WTC11 (cell line): Measurements from ENCODE around the gene AK6. TPM values are rescaled to one million over a fixed set of nuclear protein-coding genes. Genes with fewer than 3 reads are reported as not detected.

ENCODE experiments used
- ATAC-seq: fragments of 200-7000 bp; cut with Tn5 transposase; 2 replicates; pipeline ENCODE4 v1.10.0; 2021; ENCODE audit warnings: mild to moderate bottlenecking, moderate library complexity
- CTCF ChIA-PET: fragments of 300-600 bp; sonication (Branson Sonifier 250); formaldehyde crosslinking; loops from one replicate; lab custom pipeline; 2021; ENCODE audit warnings: antibody characterized with exemption; lab: Charles Lee
- POLR2A ChIA-PET: fragments of 350-600 bp; sonication (Branson Sonifier 250); formaldehyde crosslinking; loops from one replicate; lab custom pipeline; 2021; ENCODE audit warnings: antibody characterized with exemption; lab: Charles Lee
- DNase-seq: peaks from one replicate; pipeline ENCODE4 v3.0.0; 2021; ENCODE audit warnings: low spot score
- H3K27ac Mint-ChIP-seq: 2 replicates; pipeline ENCODE4 v1.8.0; 2021; ENCODE audit warnings: mixed read lengths
- H3K27me3 Mint-ChIP-seq: 2 replicates; pipeline ENCODE4 v1.8.0; 2021; ENCODE audit warnings: low read depth, mild to moderate bottlenecking, moderate library complexity, mixed read lengths
- H3K36me3 Mint-ChIP-seq: 2 replicates; pipeline ENCODE4 v1.8.0; 2021; ENCODE audit warnings: mixed read lengths
- H3K4me1 Mint-ChIP-seq: 2 replicates; pipeline ENCODE4 v1.8.0; 2022; ENCODE audit warnings: mixed read lengths
- H3K4me3 Mint-ChIP-seq: 2 replicates; pipeline ENCODE4 v1.8.0; 2021; ENCODE audit warnings: mild to moderate bottlenecking, moderate library complexity, mixed read lengths
- H3K9me3 Mint-ChIP-seq: 2 replicates; pipeline ENCODE4 v1.8.0; 2021; ENCODE audit warnings: mixed read lengths
- CBFB ChIP-seq: sonication (generic); formaldehyde crosslinking; IDR thresholded peaks from 2 replicates; pipeline ENCODE4 v1.8.1; 2022; ENCODE audit warnings: mild to moderate bottlenecking, low read depth, missing genetic modification reagents
- FOXK1 ChIP-seq: sonication (generic); formaldehyde crosslinking; IDR thresholded peaks from 2 replicates; pipeline ENCODE4 v1.8.0; 2022; ENCODE audit warnings: mild to moderate bottlenecking, moderate library complexity, missing genetic modification reagents
- JUN ChIP-seq: sonication (generic); formaldehyde crosslinking; IDR thresholded peaks from 2 replicates; pipeline ENCODE4 v1.8.0; 2023; ENCODE audit warnings: mild to moderate bottlenecking, missing genetic modification reagents
- NR1H2 ChIP-seq: sonication (generic); formaldehyde crosslinking; IDR thresholded peaks from 2 replicates; pipeline ENCODE4 v1.9.0; 2021; ENCODE audit warnings: mild to moderate bottlenecking, moderate library complexity, missing genetic modification reagents
- PRRX2 ChIP-seq: fragments of 250-450 bp; sonication (Bioruptor Pico); IDR thresholded peaks from 2 replicates; pipeline ENCODE4 v1.8.0; 2021; ENCODE audit warnings: mild to moderate bottlenecking
- RORB ChIP-seq: fragments of 250-450 bp; sonication (Bioruptor Pico); IDR thresholded peaks from 2 replicates; pipeline ENCODE4 v1.9.0; 2021; ENCODE audit warnings: mild to moderate bottlenecking
- SP1 ChIP-seq: sonication (generic); formaldehyde crosslinking; conservative IDR thresholded peaks from 2 replicates; pipeline ENCODE4 v1.8.1; 2022; ENCODE audit warnings: missing genetic modification reagents
- total RNA-seq: library from RNA; stranded (reverse); gene quantifications from 3 replicates; pipeline ENCODE4 v1.2.3, GENCODE V29; 2021
- TF ChIP-seq, protein P1 (sequence below): sonication (generic); formaldehyde crosslinking; IDR thresholded peaks from 2 replicates; pipeline ENCODE4 v1.8.1; 2023; ENCODE audit warnings: mild to moderate bottlenecking, missing genetic modification reagents
- TF ChIP-seq, protein P2 (sequence below): sonication (generic); formaldehyde crosslinking; IDR thresholded peaks from 2 replicates; pipeline ENCODE4 v1.8.1; 2022; ENCODE audit warnings: mild to moderate bottlenecking, missing genetic modification reagents, moderate library complexity, borderline replicate concordance
- TF ChIP-seq, protein P3 (sequence below): fragments of 250-450 bp; sonication (Bioruptor Pico); IDR thresholded peaks from 2 replicates; pipeline ENCODE4 v1.9.0; 2021; ENCODE audit warnings: mild to moderate bottlenecking
- TF ChIP-seq, protein P4 (sequence below): sonication (generic); formaldehyde crosslinking; IDR thresholded peaks from 2 replicates; pipeline ENCODE4 v1.8.1; 2022; ENCODE audit warnings: low read depth, missing genetic modification reagents, borderline replicate concordance
- TF ChIP-seq, protein P5 (sequence below): sonication (generic); formaldehyde crosslinking; IDR thresholded peaks from 2 replicates; pipeline ENCODE4 v1.8.0; 2023; ENCODE audit warnings: missing genetic modification reagents
- TF ChIP-seq, protein P6 (sequence below): sonication (generic); formaldehyde crosslinking; IDR thresholded peaks from 2 replicates; pipeline ENCODE4 v1.8.0; 2023; ENCODE audit warnings: mild to moderate bottlenecking, missing genetic modification reagents
- TF ChIP-seq, protein P7 (sequence below): sonication (generic); formaldehyde crosslinking; IDR thresholded peaks from 2 replicates; pipeline ENCODE4 v1.8.0; 2022; ENCODE audit warnings: missing genetic modification reagents
- TF ChIP-seq, protein P8 (sequence below): fragments of 200-600 bp; IDR thresholded peaks from 2 replicates; pipeline ENCODE4 v1.8.0; 2022; ENCODE audit warnings: antibody characterized with exemption

AK6 gene
- total RNA-seq, 1 experiment from 2014 or later, result 43.1 TPM

DNA sequence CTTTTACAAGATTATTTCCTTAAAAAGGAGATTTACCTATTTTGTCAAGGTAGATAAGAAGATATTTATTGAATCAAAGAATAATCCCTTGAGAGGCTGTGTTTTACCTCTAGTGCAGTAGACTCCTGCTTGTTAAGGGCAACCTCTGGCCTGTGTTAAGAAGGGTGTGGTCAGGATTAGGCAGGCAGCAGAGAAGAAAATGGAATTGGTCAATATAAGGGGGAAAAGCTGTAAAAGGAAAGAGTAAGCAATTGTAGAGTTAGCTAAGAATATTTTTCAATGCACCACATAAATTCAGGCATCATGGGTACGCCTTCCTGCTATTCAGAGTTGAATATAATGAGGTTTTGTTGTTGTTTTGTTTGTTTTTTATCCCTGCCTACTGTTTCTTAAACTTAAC lies 43.0 kb downstream of the AK6 start (continued):
- TF ChIP-seq, protein P1, sequence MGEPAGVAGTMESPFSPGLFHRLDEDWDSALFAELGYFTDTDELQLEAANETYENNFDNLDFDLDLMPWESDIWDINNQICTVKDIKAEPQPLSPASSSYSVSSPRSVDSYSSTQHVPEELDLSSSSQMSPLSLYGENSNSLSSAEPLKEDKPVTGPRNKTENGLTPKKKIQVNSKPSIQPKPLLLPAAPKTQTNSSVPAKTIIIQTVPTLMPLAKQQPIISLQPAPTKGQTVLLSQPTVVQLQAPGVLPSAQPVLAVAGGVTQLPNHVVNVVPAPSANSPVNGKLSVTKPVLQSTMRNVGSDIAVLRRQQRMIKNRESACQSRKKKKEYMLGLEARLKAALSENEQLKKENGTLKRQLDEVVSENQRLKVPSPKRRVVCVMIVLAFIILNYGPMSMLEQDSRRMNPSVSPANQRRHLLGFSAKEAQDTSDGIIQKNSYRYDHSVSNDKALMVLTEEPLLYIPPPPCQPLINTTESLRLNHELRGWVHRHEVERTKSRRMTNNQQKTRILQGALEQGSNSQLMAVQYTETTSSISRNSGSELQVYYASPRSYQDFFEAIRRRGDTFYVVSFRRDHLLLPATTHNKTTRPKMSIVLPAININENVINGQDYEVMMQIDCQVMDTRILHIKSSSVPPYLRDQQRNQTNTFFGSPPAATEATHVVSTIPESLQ (CRISPR knock-in tag), result no peak
- TF ChIP-seq, protein P2, sequence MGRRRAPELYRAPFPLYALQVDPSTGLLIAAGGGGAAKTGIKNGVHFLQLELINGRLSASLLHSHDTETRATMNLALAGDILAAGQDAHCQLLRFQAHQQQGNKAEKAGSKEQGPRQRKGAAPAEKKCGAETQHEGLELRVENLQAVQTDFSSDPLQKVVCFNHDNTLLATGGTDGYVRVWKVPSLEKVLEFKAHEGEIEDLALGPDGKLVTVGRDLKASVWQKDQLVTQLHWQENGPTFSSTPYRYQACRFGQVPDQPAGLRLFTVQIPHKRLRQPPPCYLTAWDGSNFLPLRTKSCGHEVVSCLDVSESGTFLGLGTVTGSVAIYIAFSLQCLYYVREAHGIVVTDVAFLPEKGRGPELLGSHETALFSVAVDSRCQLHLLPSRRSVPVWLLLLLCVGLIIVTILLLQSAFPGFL (CRISPR knock-in tag), result no peak
- TF ChIP-seq, protein P3, sequence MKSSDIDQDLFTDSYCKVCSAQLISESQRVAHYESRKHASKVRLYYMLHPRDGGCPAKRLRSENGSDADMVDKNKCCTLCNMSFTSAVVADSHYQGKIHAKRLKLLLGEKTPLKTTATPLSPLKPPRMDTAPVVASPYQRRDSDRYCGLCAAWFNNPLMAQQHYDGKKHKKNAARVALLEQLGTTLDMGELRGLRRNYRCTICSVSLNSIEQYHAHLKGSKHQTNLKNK (CRISPR knock-in tag), result no peak
- TF ChIP-seq, protein P4, sequence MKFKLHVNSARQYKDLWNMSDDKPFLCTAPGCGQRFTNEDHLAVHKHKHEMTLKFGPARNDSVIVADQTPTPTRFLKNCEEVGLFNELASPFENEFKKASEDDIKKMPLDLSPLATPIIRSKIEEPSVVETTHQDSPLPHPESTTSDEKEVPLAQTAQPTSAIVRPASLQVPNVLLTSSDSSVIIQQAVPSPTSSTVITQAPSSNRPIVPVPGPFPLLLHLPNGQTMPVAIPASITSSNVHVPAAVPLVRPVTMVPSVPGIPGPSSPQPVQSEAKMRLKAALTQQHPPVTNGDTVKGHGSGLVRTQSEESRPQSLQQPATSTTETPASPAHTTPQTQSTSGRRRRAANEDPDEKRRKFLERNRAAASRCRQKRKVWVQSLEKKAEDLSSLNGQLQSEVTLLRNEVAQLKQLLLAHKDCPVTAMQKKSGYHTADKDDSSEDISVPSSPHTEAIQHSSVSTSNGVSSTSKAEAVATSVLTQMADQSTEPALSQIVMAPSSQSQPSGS (CRISPR knock-in tag), result no peak
- TF ChIP-seq PRRX2 (CRISPR knock-in tag) (no peak), RORB (CRISPR knock-in tag) (no peak), JUN (CRISPR knock-in tag) (no peak)
- TF ChIP-seq, protein P5, sequence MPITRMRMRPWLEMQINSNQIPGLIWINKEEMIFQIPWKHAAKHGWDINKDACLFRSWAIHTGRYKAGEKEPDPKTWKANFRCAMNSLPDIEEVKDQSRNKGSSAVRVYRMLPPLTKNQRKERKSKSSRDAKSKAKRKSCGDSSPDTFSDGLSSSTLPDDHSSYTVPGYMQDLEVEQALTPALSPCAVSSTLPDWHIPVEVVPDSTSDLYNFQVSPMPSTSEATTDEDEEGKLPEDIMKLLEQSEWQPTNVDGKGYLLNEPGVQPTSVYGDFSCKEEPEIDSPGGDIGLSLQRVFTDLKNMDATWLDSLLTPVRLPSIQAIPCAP (CRISPR knock-in tag), result no peak

DNA sequence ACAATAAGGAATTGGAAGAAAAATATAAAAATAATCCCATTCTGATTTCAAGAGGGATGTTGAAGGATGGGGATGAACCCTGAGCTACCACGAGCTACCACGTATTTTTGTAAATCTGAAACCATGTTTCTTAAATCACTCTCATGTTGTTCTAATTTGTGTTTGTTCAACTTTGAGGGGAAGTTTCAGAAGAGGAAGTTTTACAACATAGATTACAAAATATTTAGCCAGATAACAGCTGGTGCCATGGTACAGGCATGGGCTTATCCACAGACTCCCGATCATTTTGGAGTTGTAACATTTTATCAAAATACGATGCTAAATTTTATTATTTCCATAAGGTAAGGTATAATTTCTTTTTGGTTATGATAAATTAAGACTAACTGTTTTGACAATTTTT lies 51.9 kb downstream of the AK6 start:
- ATAC-seq, result no peak

DNA sequence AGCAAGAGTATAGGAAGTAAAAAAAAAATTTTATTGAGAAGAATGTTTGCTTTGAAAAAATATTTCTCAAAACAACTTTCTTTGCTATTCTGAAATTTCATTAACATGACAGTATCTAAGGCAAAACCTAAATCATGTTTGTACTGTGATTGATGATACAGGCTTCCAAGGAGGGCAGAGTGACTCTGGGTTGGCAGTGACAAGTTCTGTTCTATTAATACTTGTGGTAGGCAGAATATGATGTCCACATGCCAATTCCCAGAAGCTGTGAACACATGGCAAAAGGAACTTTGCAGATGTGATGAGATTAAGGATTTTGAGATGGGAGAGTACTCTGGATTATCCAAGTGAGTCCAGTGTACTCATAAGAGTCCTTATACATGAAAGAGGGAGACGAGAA lies 53.3 kb downstream of the AK6 start:
- CTCF ChIA-PET, result no interaction called here
- TF ChIP-seq, protein P4 (CRISPR knock-in tag), result no peak
- TF ChIP-seq, protein P6, sequence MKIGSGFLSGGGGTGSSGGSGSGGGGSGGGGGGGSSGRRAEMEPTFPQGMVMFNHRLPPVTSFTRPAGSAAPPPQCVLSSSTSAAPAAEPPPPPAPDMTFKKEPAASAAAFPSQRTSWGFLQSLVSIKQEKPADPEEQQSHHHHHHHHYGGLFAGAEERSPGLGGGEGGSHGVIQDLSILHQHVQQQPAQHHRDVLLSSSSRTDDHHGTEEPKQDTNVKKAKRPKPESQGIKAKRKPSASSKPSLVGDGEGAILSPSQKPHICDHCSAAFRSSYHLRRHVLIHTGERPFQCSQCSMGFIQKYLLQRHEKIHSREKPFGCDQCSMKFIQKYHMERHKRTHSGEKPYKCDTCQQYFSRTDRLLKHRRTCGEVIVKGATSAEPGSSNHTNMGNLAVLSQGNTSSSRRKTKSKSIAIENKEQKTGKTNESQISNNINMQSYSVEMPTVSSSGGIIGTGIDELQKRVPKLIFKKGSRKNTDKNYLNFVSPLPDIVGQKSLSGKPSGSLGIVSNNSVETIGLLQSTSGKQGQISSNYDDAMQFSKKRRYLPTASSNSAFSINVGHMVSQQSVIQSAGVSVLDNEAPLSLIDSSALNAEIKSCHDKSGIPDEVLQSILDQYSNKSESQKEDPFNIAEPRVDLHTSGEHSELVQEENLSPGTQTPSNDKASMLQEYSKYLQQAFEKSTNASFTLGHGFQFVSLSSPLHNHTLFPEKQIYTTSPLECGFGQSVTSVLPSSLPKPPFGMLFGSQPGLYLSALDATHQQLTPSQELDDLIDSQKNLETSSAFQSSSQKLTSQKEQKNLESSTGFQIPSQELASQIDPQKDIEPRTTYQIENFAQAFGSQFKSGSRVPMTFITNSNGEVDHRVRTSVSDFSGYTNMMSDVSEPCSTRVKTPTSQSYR (CRISPR knock-in tag), result no peak
- TF ChIP-seq SP1 (CRISPR knock-in tag), result no peak
- no peak for TF ChIP-seq FOXK1
- TF ChIP-seq, protein P7, sequence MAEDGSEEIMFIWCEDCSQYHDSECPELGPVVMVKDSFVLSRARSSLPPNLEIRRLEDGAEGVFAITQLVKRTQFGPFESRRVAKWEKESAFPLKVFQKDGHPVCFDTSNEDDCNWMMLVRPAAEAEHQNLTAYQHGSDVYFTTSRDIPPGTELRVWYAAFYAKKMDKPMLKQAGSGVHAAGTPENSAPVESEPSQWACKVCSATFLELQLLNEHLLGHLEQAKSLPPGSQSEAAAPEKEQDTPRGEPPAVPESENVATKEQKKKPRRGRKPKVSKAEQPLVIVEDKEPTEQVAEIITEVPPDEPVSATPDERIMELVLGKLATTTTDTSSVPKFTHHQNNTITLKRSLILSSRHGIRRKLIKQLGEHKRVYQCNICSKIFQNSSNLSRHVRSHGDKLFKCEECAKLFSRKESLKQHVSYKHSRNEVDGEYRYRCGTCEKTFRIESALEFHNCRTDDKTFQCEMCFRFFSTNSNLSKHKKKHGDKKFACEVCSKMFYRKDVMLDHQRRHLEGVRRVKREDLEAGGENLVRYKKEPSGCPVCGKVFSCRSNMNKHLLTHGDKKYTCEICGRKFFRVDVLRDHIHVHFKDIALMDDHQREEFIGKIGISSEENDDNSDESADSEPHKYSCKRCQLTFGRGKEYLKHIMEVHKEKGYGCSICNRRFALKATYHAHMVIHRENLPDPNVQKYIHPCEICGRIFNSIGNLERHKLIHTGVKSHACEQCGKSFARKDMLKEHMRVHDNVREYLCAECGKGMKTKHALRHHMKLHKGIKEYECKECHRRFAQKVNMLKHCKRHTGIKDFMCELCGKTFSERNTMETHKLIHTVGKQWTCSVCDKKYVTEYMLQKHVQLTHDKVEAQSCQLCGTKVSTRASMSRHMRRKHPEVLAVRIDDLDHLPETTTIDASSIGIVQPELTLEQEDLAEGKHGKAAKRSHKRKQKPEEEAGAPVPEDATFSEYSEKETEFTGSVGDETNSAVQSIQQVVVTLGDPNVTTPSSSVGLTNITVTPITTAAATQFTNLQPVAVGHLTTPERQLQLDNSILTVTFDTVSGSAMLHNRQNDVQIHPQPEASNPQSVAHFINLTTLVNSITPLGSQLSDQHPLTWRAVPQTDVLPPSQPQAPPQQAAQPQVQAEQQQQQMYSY (CRISPR knock-in tag), result no peak
- TF ChIP-seq, protein P8, sequence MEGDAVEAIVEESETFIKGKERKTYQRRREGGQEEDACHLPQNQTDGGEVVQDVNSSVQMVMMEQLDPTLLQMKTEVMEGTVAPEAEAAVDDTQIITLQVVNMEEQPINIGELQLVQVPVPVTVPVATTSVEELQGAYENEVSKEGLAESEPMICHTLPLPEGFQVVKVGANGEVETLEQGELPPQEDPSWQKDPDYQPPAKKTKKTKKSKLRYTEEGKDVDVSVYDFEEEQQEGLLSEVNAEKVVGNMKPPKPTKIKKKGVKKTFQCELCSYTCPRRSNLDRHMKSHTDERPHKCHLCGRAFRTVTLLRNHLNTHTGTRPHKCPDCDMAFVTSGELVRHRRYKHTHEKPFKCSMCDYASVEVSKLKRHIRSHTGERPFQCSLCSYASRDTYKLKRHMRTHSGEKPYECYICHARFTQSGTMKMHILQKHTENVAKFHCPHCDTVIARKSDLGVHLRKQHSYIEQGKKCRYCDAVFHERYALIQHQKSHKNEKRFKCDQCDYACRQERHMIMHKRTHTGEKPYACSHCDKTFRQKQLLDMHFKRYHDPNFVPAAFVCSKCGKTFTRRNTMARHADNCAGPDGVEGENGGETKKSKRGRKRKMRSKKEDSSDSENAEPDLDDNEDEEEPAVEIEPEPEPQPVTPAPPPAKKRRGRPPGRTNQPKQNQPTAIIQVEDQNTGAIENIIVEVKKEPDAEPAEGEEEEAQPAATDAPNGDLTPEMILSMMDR, result no peak

More for the DNA sequence above, 51.9 kb downstream of the AK6 start:
- Mint-ChIP-seq H3K27me3 (no peaks in the 10 kb centered on the region), H3K9me3 (peaks cover 5% of the 10 kb centered on the region), H3K27ac (no peak overlapping the region)
- DNase-seq, result no peak
- POLR2A ChIA-PET, result no interaction called here
- TF ChIP-seq CBFB (CRISPR knock-in tag), result no peak
- TF ChIP-seq NR1H2 (CRISPR knock-in tag), result no peak
- TF ChIP-seq, all 79 proteins: peak for 0
- CTCF ChIA-PET, result no interaction called here
- H3K4me3 Mint-ChIP-seq, result no peak overlapping the region
- H3K36me3 Mint-ChIP-seq, result peaks cover 5% of the 10 kb centered on the region
- no peaks in the 10 kb centered on the region for H3K4me1 Mint-ChIP-seq

More for the DNA sequence above, 53.3 kb downstream of the AK6 start:
- Mint-ChIP-seq H3K36me3 (peaks cover 7% of the 10 kb centered on the region), H3K4me1 (no peaks in the 10 kb centered on the region), H3K9me3 (peaks cover 5% of the 10 kb centered on the region), H3K27me3 (no peaks in the 10 kb centered on the region), H3K27ac (no peak overlapping the region), H3K4me3 (no peak overlapping the region)
- ATAC-seq (no peak), DNase-seq (no peak)
- POLR2A ChIA-PET, result interaction anchor here (0.6 kb wide), 1 partner anchor 204 kb away, joined by 4 read pairs; no protein-coding TSS in a partner anchor
